Neural crest cell (in vitro differentiated cells): ENCODE results near the gene ZNF57. TPM values are rescaled to one million over a fixed set of nuclear protein-coding genes. Genes with fewer than 3 reads are reported as not detected.

Experiments
- DNase-seq: peaks from one replicate; pipeline ENCODE4 v3.0.0; 2021; ENCODE audit warnings: low read depth, mixed read lengths, low spot score
- H3K27ac Mint-ChIP-seq: one replicate; pipeline ENCODE4 v1.8.0; 2021; ENCODE audit warnings: mild to moderate bottlenecking, mixed read lengths; ENCODE audit not compliant: unreplicated experiment
- H3K27me3 Mint-ChIP-seq: 2 replicates; pipeline ENCODE4 v1.8.0; 2021; ENCODE audit warnings: low read depth, mild to moderate bottlenecking, mixed read lengths
- H3K36me3 Mint-ChIP-seq: 2 replicates; pipeline ENCODE4 v1.8.0; 2021; ENCODE audit warnings: low read depth, mild to moderate bottlenecking, mixed read lengths
- H3K4me1 Mint-ChIP-seq: 2 replicates; pipeline ENCODE4 v1.8.0; 2021; ENCODE audit warnings: mixed read lengths
- H3K4me3 Mint-ChIP-seq: one replicate; pipeline ENCODE4 v1.8.0; 2021; ENCODE audit warnings: mild to moderate bottlenecking, mixed read lengths
- H3K9me3 Mint-ChIP-seq: 2 replicates; pipeline ENCODE4 v1.8.0; 2021; ENCODE audit warnings: mixed read lengths
- CTCF ChIP-seq: fragments of 200-600 bp; sonication (generic); conservative IDR thresholded peaks from 2 replicates; pipeline ENCODE4 v1.5.0; 2021; ENCODE audit warnings: antibody characterized with exemption, mild to moderate bottlenecking
- total RNA-seq: library from RNA; stranded (reverse); gene quantifications from 2 replicates; pipeline ENCODE4 v1.2.1, GENCODE V29; 2021

Gene ZNF57
- total RNA-seq, 1 donor from 2014 or later: 4.2 TPM

GRCh38 chr19:2964874-2965273 lies 64.1 kb downstream of the ZNF57 start:
- no peak for DNase-seq
- Mint-ChIP-seq H3K27ac (no peak overlapping the region), H3K27me3 (peaks cover 33% of the 10 kb centered on the region), H3K4me3 (no peak overlapping the region), H3K4me1 (peaks cover 5% of the 10 kb centered on the region), H3K36me3 (no peaks in the 10 kb centered on the region), H3K9me3 (no peaks in the 10 kb centered on the region)
- no peak for TF ChIP-seq CTCF

- H3K4me3 Mint-ChIP-seq: no peak overlapping the region
- H3K4me1 Mint-ChIP-seq: no peaks in the 10 kb centered on the region
- no peaks in the 10 kb centered on the region for H3K36me3 Mint-ChIP-seq
- H3K27me3 Mint-ChIP-seq: peaks cover 51% of the 10 kb centered on the region
- no peaks in the 10 kb centered on the region for H3K9me3 Mint-ChIP-seq
- DNase-seq: no peak
- no peak overlapping the region for H3K27ac Mint-ChIP-seq
- no peak for TF ChIP-seq CTCF
Observed at GRCh38 chr19:2967972-2968371, 67.2 kb downstream of the ZNF57 start.

Other genes starting within 250 kb of the ZNF57 start
- 13.9 and 15.1 TPM in 2 replicates for gene GNG7, start 198.2 kb upstream of the ZNF57 start, total RNA-seq
- 19.9 and 24.4 TPM in 2 replicates for gene DIRAS1, start 179.6 kb upstream of the ZNF57 start, total RNA-seq
- 43.0 and 43.1 TPM in 2 replicates for gene SLC39A3, start 160.9 kb upstream of the ZNF57 start, total RNA-seq
- gene SGTA, start 117.7 kb upstream of the ZNF57 start, total RNA-seq: 89.9 and 95.1 TPM in 2 replicates
- gene THOP1, start 115.4 kb upstream of the ZNF57 start, total RNA-seq: 171 and 173 TPM in 2 replicates
- gene ZNF554, start 81.1 kb upstream of the ZNF57 start, total RNA-seq: 8.6 and 9.0 TPM in 2 replicates
- gene ZNF555, start 59.5 kb upstream of the ZNF57 start, total RNA-seq: 10.5 and 11.4 TPM in 2 replicates
- 0.05 TPM in 2 replicates for gene ZNF556, start 33.6 kb upstream of the ZNF57 start, total RNA-seq
- 7.8 and 7.9 TPM in 2 replicates for gene ZNF77, start 44.0 kb downstream of the ZNF57 start, total RNA-seq
- gene TLE6, start 76.6 kb downstream of the ZNF57 start, total RNA-seq: 0.44 TPM in 1 of 2 replicates, not detected in the other
- gene TLE2, start 128.4 kb downstream of the ZNF57 start, total RNA-seq: 0.73 and 1.4 TPM in 2 replicates
- 244 and 247 TPM in 2 replicates for gene TLE5, start 161.6 kb downstream of the ZNF57 start, total RNA-seq
- gene GNA11, start 193.4 kb downstream of the ZNF57 start, total RNA-seq: 40.6 and 42.5 TPM in 2 replicates
- not detected in 2 replicates for gene GNA15, start 235.1 kb downstream of the ZNF57 start, total RNA-seq